ENCODE measurements around the gene PTPRQ. TPM values are rescaled to one million over a fixed set of nuclear protein-coding genes. Genes with fewer than 3 reads are reported as not detected.

Gene PTPRQ
- total RNA-seq, 1 experiment from 2014 or later = not detected

DNA sequence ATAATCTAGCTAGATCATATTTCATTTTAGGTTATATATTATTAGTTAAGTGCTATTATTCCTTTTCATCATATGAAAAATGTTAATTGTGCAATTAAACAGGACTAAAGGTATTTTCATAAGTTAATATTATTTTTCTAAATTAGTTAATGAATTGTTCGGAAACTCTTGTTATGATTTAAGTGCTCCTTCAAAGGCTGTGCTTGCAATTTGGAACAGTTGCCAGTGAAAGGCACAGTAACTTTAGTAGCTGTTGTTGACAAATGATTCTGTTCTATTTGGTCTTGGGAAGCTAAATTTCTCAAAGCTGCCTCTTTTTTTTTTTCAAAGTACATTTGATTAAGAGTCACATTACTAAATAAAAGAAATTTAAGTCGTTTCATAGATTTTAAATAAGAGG, 40.7 kb downstream of the PTPRQ start:
- TF ChIP-seq, protein P1, sequence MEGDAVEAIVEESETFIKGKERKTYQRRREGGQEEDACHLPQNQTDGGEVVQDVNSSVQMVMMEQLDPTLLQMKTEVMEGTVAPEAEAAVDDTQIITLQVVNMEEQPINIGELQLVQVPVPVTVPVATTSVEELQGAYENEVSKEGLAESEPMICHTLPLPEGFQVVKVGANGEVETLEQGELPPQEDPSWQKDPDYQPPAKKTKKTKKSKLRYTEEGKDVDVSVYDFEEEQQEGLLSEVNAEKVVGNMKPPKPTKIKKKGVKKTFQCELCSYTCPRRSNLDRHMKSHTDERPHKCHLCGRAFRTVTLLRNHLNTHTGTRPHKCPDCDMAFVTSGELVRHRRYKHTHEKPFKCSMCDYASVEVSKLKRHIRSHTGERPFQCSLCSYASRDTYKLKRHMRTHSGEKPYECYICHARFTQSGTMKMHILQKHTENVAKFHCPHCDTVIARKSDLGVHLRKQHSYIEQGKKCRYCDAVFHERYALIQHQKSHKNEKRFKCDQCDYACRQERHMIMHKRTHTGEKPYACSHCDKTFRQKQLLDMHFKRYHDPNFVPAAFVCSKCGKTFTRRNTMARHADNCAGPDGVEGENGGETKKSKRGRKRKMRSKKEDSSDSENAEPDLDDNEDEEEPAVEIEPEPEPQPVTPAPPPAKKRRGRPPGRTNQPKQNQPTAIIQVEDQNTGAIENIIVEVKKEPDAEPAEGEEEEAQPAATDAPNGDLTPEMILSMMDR (IDR thresholded peaks at IDR 0.05; ENCODE audit: insufficient read depth in 1 of 2, low read depth in 1 of 2, low read length in 1 of 2, severe bottlenecking in 1 of 2, unreplicated experiment in 1 of 2) = no peak
- H3K9me3 ChIP-seq = no peaks in the 10 kb centered on the region
- no peak overlapping the region for H3K4me3 Mint-ChIP-seq (ENCODE audit: unreplicated experiment)
- H3K27me3 Mint-ChIP-seq (ENCODE audit: insufficient read depth, unreplicated experiment) = no peaks in the 10 kb centered on the region
- CTCF ChIA-PET = no interaction called here
- H3K27ac Mint-ChIP-seq (ENCODE audit: unreplicated experiment) = no peak overlapping the region
- H3K4me1 ChIP-seq = peaks cover 1% of the 10 kb centered on the region
- intact Hi-C loops (cut with micrococcal nuclease; ENCODE audit: unreplicated experiment) = no loop called here
- H3K36me3 Mint-ChIP-seq (ENCODE audit: insufficient read depth, unreplicated experiment) = no peaks in the 10 kb centered on the region
- no peaks in the 10 kb centered on the region for H3K9me3 Mint-ChIP-seq (ENCODE audit: unreplicated experiment)
- H3K36me3 ChIP-seq (ENCODE audit: control insufficient read depth, insufficient read depth, low read length) = no peaks in the 10 kb centered on the region
- no TSS peak for BruUV-seq (replicated peaks)
- POLR2A ChIA-PET = no interaction called here
- H3K4me1 Mint-ChIP-seq (ENCODE audit: low read depth, unreplicated experiment) = peaks cover 8% of the 10 kb centered on the region
- no peak overlapping the region for H3K4me3 ChIP-seq (ENCODE audit: low read depth, low read length)
- H3K27me3 ChIP-seq (replicated peaks; ENCODE audit: control insufficient read depth, insufficient read depth, low read length) = no peaks in the 10 kb centered on the region
- no peak for DNase-seq

DNA sequence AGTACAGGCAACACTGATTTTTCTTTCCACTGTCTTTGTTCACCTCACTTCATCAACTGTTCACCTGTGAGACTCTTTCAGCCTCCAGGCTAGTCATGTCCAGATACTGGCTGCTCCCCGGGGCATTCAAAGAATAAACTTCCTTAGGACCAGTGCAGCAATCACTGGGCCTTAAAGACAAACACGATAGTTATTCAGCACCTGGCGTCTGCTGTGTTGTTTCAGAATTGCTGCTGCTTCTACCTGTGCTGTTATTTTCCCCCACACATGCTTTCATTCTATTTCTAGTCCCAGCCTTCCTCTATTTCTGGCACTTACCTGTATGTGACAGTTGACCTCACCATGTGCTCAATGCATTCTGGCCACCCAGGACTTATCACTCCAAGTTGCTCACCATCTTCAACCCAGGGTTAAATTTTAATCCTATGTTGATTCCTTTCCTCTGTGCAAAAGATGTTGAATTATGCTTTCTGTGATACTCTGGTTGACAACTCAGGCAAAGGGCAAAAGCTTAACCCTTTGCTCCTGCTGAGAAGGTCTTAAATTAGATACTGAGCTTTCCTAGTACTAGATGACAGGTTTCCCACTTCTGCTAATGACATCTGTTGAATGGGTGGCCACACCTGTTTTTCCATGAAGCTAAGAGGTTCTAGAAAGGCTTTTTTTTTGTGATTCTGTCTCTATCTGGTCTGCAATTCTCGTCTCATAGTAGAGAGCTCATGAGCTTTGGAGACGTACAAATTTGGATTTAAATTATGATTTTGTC, 41.4 kb downstream of the PTPRQ start:
- ChIA-PET POLR2A (no interaction called here), CTCF (no interaction called here)
- intact Hi-C loops (cut with micrococcal nuclease; ENCODE audit: unreplicated experiment) = no loop called here
- H3K4me3 Mint-ChIP-seq (ENCODE audit: unreplicated experiment) = no peak overlapping the region
- no peak overlapping the region for H3K4me3 ChIP-seq (ENCODE audit: low read depth, low read length)
- H3K4me1 ChIP-seq = peaks cover 8% of the 10 kb centered on the region
- no peaks in the 10 kb centered on the region for H3K9me3 Mint-ChIP-seq (ENCODE audit: unreplicated experiment)
- H3K4me1 Mint-ChIP-seq (ENCODE audit: low read depth, unreplicated experiment) = peaks cover 9% of the 10 kb centered on the region
- no peaks in the 10 kb centered on the region for H3K9me3 ChIP-seq
- no peak overlapping the region for H3K27ac Mint-ChIP-seq (ENCODE audit: unreplicated experiment)
- no peaks in the 10 kb centered on the region for H3K27me3 Mint-ChIP-seq (ENCODE audit: insufficient read depth, unreplicated experiment)
- no peaks in the 10 kb centered on the region for H3K36me3 Mint-ChIP-seq (ENCODE audit: insufficient read depth, unreplicated experiment)
- no peaks in the 10 kb centered on the region for H3K27me3 ChIP-seq (replicated peaks; ENCODE audit: control insufficient read depth, insufficient read depth, low read length)
- TF ChIP-seq, protein P1 (IDR thresholded peaks at IDR 0.05; ENCODE audit: insufficient read depth in 1 of 2, low read depth in 1 of 2, low read length in 1 of 2, severe bottlenecking in 1 of 2, unreplicated experiment in 1 of 2) = no peak
- no peaks in the 10 kb centered on the region for H3K36me3 ChIP-seq (ENCODE audit: control insufficient read depth, insufficient read depth, low read length)
- no TSS peak for BruUV-seq (replicated peaks)
- peak; percentile 1 to 35 for DNase-seq

DNA sequence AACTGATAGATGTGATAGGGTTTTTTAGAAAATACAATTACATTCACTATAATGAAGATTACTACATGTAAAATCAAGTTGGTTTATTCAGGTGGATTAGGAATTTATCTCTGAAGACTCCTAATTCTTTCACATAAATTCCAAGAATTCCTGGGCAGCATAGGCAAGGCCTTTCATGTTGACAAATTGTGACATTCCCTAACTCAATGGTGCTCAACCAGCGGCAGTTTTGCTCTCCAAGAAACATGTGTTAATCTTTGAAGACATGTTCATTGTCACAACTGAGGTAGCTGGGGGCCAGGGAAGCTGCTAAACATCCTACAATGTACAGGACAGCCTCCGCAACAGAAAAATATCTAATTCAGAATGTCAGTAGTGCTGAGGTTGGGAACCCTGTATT, 46.3 kb downstream of the PTPRQ start:
- CTCF ChIA-PET = no interaction called here
- no peaks in the 10 kb centered on the region for H3K9me3 ChIP-seq
- intact Hi-C loops (cut with micrococcal nuclease; ENCODE audit: unreplicated experiment) = no loop called here
- H3K4me3 ChIP-seq (ENCODE audit: low read depth, low read length) = no peak overlapping the region
- peak; percentile 30 to 49 for DNase-seq
- Mint-ChIP-seq H3K9me3 (ENCODE audit: unreplicated experiment) (no peaks in the 10 kb centered on the region), H3K36me3 (ENCODE audit: insufficient read depth, unreplicated experiment) (no peaks in the 10 kb centered on the region), H3K4me3 (ENCODE audit: unreplicated experiment) (no peak overlapping the region), H3K4me1 (ENCODE audit: low read depth, unreplicated experiment) (peaks cover 11% of the 10 kb centered on the region), H3K27me3 (ENCODE audit: insufficient read depth, unreplicated experiment) (no peaks in the 10 kb centered on the region), H3K27ac (ENCODE audit: unreplicated experiment) (no peak overlapping the region)
- no TSS peak for BruUV-seq (replicated peaks)
- peaks cover 17% of the 10 kb centered on the region for H3K4me1 ChIP-seq
- H3K36me3 ChIP-seq (ENCODE audit: control insufficient read depth, insufficient read depth, low read length) = no peaks in the 10 kb centered on the region
- POLR2A ChIA-PET = no interaction called here
- no peaks in the 10 kb centered on the region for H3K27me3 ChIP-seq (replicated peaks; ENCODE audit: control insufficient read depth, insufficient read depth, low read length)
- TF ChIP-seq, protein P1 (IDR thresholded peaks at IDR 0.05; ENCODE audit: insufficient read depth in 1 of 2, low read depth in 1 of 2, low read length in 1 of 2, severe bottlenecking in 1 of 2, unreplicated experiment in 1 of 2) = no peak

All from Caco-2 (cell line).